ENCODE measurements around the gene ZNF32. TPM values are rescaled to one million over a fixed set of nuclear protein-coding genes. Genes with fewer than 3 reads are reported as not detected.

The ZNF32 gene
- total and polyA plus RNA-seq, 4 donors: 22.0 to 68.6 (median 47.5) TPM

DNA sequence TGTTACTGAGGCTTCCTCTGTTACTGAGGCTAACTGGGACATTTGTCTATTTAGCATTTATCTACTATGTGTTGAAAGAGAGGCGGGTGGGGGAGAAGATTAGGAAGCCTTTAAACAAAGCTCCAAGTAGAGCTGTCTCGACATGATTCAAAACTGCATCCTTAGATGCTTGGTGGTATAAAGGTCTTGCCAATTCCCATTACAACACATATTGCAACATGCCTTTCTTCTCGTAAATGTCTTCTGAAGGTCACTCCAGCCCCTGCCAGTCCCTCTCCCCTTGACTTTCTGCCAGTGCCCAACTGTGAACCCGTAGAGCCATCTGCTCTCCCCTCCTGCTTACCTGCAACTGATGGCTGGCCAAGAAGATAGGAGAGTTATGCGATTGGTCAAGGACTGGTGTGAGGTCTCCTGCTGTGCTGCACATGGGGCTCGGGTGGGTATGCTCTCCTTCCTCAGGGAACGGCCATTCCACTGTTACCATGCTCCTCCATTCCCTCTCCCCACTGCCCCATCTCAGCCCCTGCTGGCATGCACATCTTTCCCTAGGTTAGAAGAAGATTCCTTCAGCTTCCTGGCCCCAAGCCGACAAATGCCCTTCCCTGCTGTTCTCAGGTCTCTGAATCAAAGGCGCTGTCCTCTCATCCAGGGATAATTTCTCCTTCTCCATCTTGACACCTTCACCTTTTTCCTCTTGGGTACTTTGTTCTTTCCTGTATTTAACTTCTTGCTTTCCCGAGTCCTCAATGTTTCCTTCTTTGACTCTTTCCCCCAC is 43.6 kb upstream of the ZNF32 start:
- no peak overlapping the region for H3K4me3 ChIP-seq (ENCODE audit: low read length in 2 of 2)
- H3K36me3 ChIP-seq (ENCODE audit: control insufficient read depth in 1 of 2, insufficient read depth in 2 of 2, low read length in 1 of 2): no peaks in the 10 kb centered on the region
- H3K9me3 ChIP-seq (ENCODE audit: control insufficient read depth, low read length): no peaks in the 10 kb centered on the region
- intact Hi-C loops (cut with DNase I): loop anchor here (5.0 to 10.0 kb wide), 5 partner anchors 115 to 615 kb away; no protein-coding TSS in a partner anchor
- H3K27me3 ChIP-seq (ENCODE audit: control insufficient read depth in 1 of 2, insufficient read depth in 2 of 2, low read length in 1 of 2): no peaks in the 10 kb centered on the region
- no peak overlapping the region for H3K27ac ChIP-seq (ENCODE audit: low read depth in 1 of 2, low read length in 2 of 2)
- WGBS, 2 donors: 84 to 85% methylated on average over 10 of the region's 10 CpGs
- DNase-seq (peak in 1 of 2 donors; percentile 67), ATAC-seq (ENCODE audit: low FRiP score) (no peak)
- no peaks in the 10 kb centered on the region for H3K4me1 ChIP-seq (ENCODE audit: control insufficient read depth in 1 of 2, insufficient read depth in 2 of 2, low read length in 2 of 2)

DNA sequence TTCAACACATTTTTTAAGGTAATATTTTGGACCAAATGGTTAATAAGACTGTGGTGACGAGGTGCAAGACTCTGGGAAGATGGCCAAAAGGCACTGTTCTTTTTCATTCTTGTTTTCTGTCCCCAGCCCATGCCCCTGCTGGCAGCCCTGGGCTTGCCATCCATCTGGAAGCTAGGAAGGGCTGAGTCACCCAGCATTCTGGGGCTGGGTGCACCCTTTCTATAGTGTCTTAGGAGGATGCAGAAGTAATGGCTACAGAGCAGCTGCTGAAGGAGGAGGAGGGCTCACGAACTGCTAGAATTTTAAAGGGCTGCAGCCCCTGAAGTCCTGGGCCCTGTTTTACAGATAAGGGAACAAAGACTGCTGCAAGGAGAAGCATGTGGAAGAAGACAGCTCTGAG is 42.8 kb upstream of the ZNF32 start:
- H3K4me3 ChIP-seq (ENCODE audit: low read length in 2 of 2): no peak overlapping the region
- H3K27ac ChIP-seq (ENCODE audit: low read depth in 1 of 2, low read length in 2 of 2): peak overlapping the region in 1 of 2 donors; percentile 17
- H3K9me3 ChIP-seq (ENCODE audit: control insufficient read depth, low read length): no peaks in the 10 kb centered on the region
- no peaks in the 10 kb centered on the region for H3K27me3 ChIP-seq (ENCODE audit: control insufficient read depth in 1 of 2, insufficient read depth in 2 of 2, low read length in 1 of 2)
- no peaks in the 10 kb centered on the region for H3K4me1 ChIP-seq (ENCODE audit: control insufficient read depth in 1 of 2, insufficient read depth in 2 of 2, low read length in 2 of 2)
- DNase-seq (peak; percentile 66 to 79), ATAC-seq (ENCODE audit: low FRiP score) (no peak)
- intact Hi-C loops (cut with DNase I): loop anchor here (2.0 to 10.0 kb wide), 6 partner anchors 116 to 619 kb away; no protein-coding TSS in a partner anchor
- 25 to 38% methylated on average over 2 of the region's 2 CpGs for WGBS, 2 donors
- H3K36me3 ChIP-seq (ENCODE audit: control insufficient read depth in 1 of 2, insufficient read depth in 2 of 2, low read length in 1 of 2): no peaks in the 10 kb centered on the region

DNA sequence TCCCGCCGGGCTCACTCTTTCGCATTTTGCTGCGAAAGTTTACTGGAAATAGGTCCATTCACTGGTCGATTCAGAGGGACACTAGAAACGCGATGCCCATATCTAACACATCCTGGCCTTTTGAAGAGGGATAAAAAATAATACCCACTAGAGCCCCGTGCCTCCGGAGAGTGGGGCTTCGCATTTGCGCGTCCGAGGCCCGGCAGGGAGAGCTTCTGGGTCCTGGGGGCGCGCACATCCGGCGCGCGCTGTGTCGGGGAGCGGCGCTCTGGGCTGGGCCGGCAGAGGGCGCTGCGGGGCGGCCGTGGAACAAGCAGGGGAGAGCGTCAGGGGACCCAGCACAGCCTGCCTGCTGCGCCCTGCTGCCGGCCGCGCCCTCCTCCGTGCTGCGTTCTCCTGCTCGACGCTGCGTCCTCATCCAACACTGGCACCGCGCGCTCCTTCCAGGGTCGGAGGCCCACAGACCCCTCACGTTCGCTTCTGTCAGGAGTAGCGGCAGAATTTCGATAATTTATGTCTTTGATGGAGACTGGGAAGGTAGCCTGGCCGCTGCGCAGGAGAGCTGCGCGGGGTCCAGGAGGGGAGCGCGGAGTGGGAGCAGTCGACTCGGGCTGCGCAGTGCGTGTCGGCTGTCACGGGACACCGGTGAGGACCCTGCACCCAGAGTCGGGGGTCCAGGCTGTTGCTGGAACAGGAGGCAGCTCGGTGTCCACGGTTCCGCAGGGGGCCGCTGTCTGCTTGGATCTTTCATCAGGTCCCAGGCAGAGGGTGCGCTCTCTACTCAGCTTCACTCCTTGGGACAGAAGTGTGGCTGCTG is 41.5 kb upstream of the ZNF32 start:
- 1% methylated on average over 60 to 65 of the region's 65 CpGs for WGBS, 2 donors
- Histone ChIP-seq H3K4me1 (ENCODE audit: control insufficient read depth in 1 of 2, insufficient read depth in 2 of 2, low read length in 2 of 2) (no peaks in the 10 kb centered on the region), H3K27ac (ENCODE audit: low read depth in 1 of 2, low read length in 2 of 2) (peak overlapping the region in 1 of 2 donors; percentile 41), H3K9me3 (ENCODE audit: control insufficient read depth, low read length) (no peaks in the 10 kb centered on the region), H3K36me3 (ENCODE audit: control insufficient read depth in 1 of 2, insufficient read depth in 2 of 2, low read length in 1 of 2) (no peaks in the 10 kb centered on the region), H3K27me3 (ENCODE audit: control insufficient read depth in 1 of 2, insufficient read depth in 2 of 2, low read length in 1 of 2) (no peaks in the 10 kb centered on the region), H3K4me3 (ENCODE audit: low read length in 2 of 2) (peak overlapping the region; percentile 43 to 44)
- intact Hi-C loops (cut with DNase I): loop anchor here (2.0 to 10.0 kb wide), 7 partner anchors 117 to 697 kb away; partner anchors contain the start of gene CXCL12 (in 1 of the 2)
- peak; percentile 98 for ATAC-seq (ENCODE audit: low FRiP score)
- peak; percentile 91 to 96 for DNase-seq

DNA sequence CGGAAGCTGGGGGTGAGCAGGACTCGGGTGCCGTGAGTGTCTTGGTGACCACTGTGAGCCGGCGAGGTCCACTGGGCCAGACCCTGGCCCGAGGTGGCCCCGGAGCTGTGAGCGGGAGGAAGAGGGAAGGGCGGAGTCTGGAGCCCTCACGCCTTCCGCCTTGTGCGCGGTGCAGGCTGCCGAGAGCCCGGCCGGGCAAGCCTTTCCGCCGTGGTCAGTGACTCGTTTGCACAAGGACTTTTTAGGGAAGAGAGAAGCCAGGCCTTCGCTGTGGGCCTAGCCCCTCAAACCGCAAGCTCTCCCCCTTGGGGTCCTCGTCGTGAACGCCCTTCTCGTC is 40.9 kb upstream of the ZNF32 start:
- no peaks in the 10 kb centered on the region for H3K4me1 ChIP-seq (ENCODE audit: control insufficient read depth in 1 of 2, insufficient read depth in 2 of 2, low read length in 2 of 2)
- intact Hi-C loops (cut with DNase I): loop anchor here in 1 of 2 donors (5.0 kb wide), 1 partner anchor 698 kb away; the partner anchor contains the start of gene CXCL12
- H3K9me3 ChIP-seq (ENCODE audit: control insufficient read depth, low read length): no peaks in the 10 kb centered on the region
- H3K27me3 ChIP-seq (ENCODE audit: control insufficient read depth in 1 of 2, insufficient read depth in 2 of 2, low read length in 1 of 2): no peaks in the 10 kb centered on the region
- ATAC-seq (ENCODE audit: low FRiP score) (peak; percentile 87), DNase-seq (peak; percentile 87 to 89)
- WGBS, 2 donors: 10% methylated on average over 25 of the region's 25 CpGs
- H3K27ac ChIP-seq (ENCODE audit: low read depth in 1 of 2, low read length in 2 of 2): peak overlapping the region in 1 of 2 donors; percentile 37
- peak overlapping the region; percentile 5 to 44 for H3K4me3 ChIP-seq (ENCODE audit: low read length in 2 of 2)
- H3K36me3 ChIP-seq (ENCODE audit: control insufficient read depth in 1 of 2, insufficient read depth in 2 of 2, low read length in 1 of 2): no peaks in the 10 kb centered on the region

DNA sequence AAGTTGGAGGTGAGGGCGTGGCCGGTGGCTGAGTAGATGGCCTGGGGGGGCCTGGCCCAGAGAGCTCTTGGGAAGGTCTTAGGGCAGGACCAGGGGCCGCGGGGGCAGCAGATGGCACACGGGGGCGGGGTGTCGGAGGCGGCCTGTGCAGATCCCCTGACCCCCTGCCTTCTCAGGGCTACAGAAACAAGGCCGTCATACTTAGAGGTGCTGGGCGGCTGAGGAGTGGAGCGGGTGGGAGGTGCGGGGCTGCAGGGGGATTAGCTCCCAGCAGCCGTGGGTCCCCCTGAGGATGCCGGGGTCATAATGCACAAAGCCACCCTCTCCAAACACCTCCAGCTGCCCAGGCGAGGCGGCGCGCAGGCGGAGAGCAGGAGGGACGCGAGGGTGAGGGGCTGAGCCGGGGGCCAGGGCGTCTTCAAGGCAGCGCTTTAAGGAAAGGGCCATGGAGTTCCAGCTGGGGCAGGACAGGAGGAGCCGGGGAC is 40.4 kb upstream of the ZNF32 start:
- WGBS, 2 donors: 86 to 89% methylated on average over 21 to 25 of the region's 25 CpGs
- ATAC-seq (ENCODE audit: low FRiP score) (no peak), DNase-seq (peak in 1 of 2 donors; percentile 74)
- no peak overlapping the region for H3K4me3 ChIP-seq (ENCODE audit: low read length in 2 of 2)
- H3K27me3 ChIP-seq (ENCODE audit: control insufficient read depth in 1 of 2, insufficient read depth in 2 of 2, low read length in 1 of 2): no peaks in the 10 kb centered on the region
- no peaks in the 10 kb centered on the region for H3K9me3 ChIP-seq (ENCODE audit: control insufficient read depth, low read length)
- H3K27ac ChIP-seq (ENCODE audit: low read depth in 1 of 2, low read length in 2 of 2): no peak overlapping the region
- intact Hi-C loops (cut with DNase I): loop anchor here in 1 of 2 donors (5.0 kb wide), 1 partner anchor 698 kb away; the partner anchor contains the start of gene CXCL12
- H3K36me3 ChIP-seq (ENCODE audit: control insufficient read depth in 1 of 2, insufficient read depth in 2 of 2, low read length in 1 of 2): no peaks in the 10 kb centered on the region
- H3K4me1 ChIP-seq (ENCODE audit: control insufficient read depth in 1 of 2, insufficient read depth in 2 of 2, low read length in 2 of 2): no peaks in the 10 kb centered on the region

DNA sequence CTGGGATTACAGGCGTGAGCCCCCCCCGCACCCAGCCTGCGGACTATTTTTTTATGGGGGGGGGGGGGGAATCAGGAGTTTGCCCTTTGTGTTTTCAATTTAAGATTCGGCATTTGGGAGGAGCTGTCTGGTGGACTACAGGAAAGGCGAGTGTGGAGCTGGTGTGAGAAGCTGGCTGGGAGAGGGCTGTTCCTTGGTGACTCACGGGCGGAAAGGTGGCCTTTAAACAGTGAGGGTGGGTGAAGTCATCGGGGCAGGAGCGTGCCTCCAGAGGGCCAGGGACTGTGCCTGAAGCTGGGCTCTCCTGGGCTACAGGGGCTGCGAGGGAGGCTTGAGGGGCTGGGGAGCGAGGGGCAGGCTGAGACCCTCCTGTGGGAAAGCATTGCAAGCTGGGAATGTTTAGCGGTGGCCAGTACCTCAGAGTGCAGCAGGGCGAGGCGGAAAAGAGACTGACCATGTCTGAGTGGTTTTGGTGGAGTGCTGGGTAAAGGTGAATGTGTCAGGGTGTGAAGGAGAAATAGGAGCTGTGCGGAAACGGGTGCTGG is 39.7 kb upstream of the ZNF32 start:
- DNase-seq (no peak), ATAC-seq (ENCODE audit: low FRiP score) (no peak)
- Histone ChIP-seq H3K4me3 (ENCODE audit: low read length in 2 of 2) (no peak overlapping the region), H3K4me1 (ENCODE audit: control insufficient read depth in 1 of 2, insufficient read depth in 2 of 2, low read length in 2 of 2) (no peaks in the 10 kb centered on the region), H3K27me3 (ENCODE audit: control insufficient read depth in 1 of 2, insufficient read depth in 2 of 2, low read length in 1 of 2) (no peaks in the 10 kb centered on the region), H3K36me3 (ENCODE audit: control insufficient read depth in 1 of 2, insufficient read depth in 2 of 2, low read length in 1 of 2) (no peaks in the 10 kb centered on the region), H3K9me3 (ENCODE audit: control insufficient read depth, low read length) (no peaks in the 10 kb centered on the region), H3K27ac (ENCODE audit: low read depth in 1 of 2, low read length in 2 of 2) (no peak overlapping the region)
- intact Hi-C loops (cut with DNase I): loop anchor here in 1 of 2 donors (5.0 kb wide), 1 partner anchor 699 kb away; the partner anchor contains the start of gene CXCL12
- 94 to 96% methylated on average over 16 of the region's 16 CpGs for WGBS, 2 donors

DNA sequence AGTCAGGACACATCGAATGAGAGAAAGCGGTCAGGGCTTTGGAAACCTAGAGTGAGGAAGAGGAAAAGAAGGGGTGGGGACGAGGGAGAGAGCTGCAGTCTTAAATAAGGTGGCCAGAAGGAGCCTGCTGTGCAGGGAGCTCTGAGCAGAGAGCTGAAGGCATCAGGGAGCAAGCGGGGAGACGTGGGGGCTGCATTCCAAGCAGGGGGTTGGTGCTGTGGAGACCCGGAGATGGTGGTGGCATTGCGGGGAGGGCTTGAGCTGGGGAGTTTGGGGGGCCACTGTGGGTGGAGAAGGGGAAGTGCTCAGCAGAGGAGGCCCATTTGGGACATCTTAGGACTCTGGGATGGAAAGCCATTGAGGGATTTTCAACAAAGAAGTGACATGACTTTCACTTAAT is 38.7 kb upstream of the ZNF32 start:
- H3K4me1 ChIP-seq (ENCODE audit: control insufficient read depth in 1 of 2, insufficient read depth in 2 of 2, low read length in 2 of 2): no peaks in the 10 kb centered on the region
- WGBS, 2 donors: 90 to 95% methylated on average over 7 of the region's 7 CpGs
- peak in 1 of 2 donors; percentile 55 for DNase-seq
- H3K4me3 ChIP-seq (ENCODE audit: low read length in 2 of 2): no peak overlapping the region
- no peaks in the 10 kb centered on the region for H3K27me3 ChIP-seq (ENCODE audit: control insufficient read depth in 1 of 2, insufficient read depth in 2 of 2, low read length in 1 of 2)
- intact Hi-C loops (cut with DNase I): loop anchor here in 1 of 2 donors (5.0 kb wide), 1 partner anchor 700 kb away; the partner anchor contains the start of gene CXCL12
- no peaks in the 10 kb centered on the region for H3K9me3 ChIP-seq (ENCODE audit: control insufficient read depth, low read length)
- H3K36me3 ChIP-seq (ENCODE audit: control insufficient read depth in 1 of 2, insufficient read depth in 2 of 2, low read length in 1 of 2): no peaks in the 10 kb centered on the region
- H3K27ac ChIP-seq (ENCODE audit: low read depth in 1 of 2, low read length in 2 of 2): no peak overlapping the region
- no peak for ATAC-seq (ENCODE audit: low FRiP score)

DNA sequence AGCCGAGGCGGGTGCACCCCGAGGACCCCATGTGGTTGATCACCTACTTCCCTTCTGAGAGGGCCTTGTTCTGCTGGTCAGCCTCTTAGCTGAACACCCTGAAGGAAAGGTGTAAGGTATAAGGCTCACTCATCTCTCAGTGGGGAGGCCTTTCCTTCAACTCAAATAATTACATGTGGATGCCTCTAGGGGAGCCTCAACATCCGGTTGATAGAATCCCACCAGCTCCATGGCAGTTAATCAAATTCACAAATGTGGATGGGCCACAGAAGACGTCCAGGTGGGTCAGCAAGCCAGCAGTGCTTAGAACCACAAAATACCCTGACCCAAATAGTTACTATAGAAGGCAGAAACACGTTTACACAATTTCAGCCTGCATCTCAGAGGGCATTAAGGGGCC is 37.7 kb upstream of the ZNF32 start:
- intact Hi-C loops (cut with DNase I): loop anchor here in 1 of 2 donors (5.0 kb wide), 1 partner anchor 701 kb away; the partner anchor contains the start of gene CXCL12
- no peak overlapping the region for H3K4me3 ChIP-seq (ENCODE audit: low read length in 2 of 2)
- no peaks in the 10 kb centered on the region for H3K27me3 ChIP-seq (ENCODE audit: control insufficient read depth in 1 of 2, insufficient read depth in 2 of 2, low read length in 1 of 2)
- H3K4me1 ChIP-seq (ENCODE audit: control insufficient read depth in 1 of 2, insufficient read depth in 2 of 2, low read length in 2 of 2): no peaks in the 10 kb centered on the region
- H3K9me3 ChIP-seq (ENCODE audit: control insufficient read depth, low read length): no peaks in the 10 kb centered on the region
- H3K27ac ChIP-seq (ENCODE audit: low read depth in 1 of 2, low read length in 2 of 2): no peak overlapping the region
- ATAC-seq (ENCODE audit: low FRiP score) (no peak), DNase-seq (no peak)
- WGBS, 2 donors: 88 to 90% methylated on average over 6 of the region's 6 CpGs
- H3K36me3 ChIP-seq (ENCODE audit: control insufficient read depth in 1 of 2, insufficient read depth in 2 of 2, low read length in 1 of 2): no peaks in the 10 kb centered on the region
